NCI-H1105 (cell line): ENCODE results near the gene NMT1.
"Not testable (repeated sequence)": the region's sequence is repeated elsewhere in the genome, so short reads cannot be mapped to it uniquely, and the experiment has no call there.

Experiments used
- DNase-seq: peaks from one replicate; lab custom pipeline; 2025; lab: John Stamatoyannopoulos, UW

Gene NMT1

DNA sequence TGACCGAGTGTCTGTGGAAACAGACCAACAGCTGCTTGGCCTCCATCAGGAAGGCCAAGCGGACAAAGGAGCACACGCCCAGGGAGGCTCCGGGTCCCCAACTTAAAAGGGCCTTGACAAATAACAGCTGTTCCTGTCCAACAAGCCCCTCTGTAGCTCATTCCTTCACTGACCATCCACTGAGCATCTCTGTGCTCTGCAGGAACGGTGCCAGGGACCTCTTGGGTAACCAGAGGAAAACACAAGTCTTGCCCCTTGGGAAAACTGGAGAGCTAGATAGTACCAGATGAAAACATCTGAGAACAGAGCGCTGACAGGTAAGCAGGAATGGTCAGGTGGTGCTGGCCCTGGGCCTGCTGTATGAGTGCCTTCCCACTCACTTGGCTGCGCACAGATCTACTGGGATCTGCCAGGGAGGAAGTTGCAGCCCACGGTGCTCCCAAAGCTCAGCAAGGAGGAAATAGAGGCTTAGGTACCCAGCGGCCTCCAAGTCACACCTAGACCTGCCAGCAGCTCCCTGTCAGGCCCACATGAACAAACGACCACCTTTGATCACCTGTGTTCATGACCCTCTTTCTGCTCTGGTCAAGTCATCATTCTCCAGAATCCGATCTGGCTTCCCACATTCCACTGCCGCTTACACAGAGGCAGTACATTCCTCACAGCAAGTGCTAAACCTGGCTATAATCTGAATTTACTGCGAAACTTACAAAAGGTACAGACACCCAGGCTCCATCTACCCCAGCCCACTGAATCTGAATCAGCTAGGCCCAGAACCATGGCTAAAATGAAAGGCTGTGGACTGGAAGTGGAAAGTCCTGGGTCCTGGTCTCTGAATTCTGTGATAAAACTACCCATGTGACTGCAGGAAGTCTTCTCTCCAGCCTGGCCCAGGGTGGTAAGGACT lies 22.1 kb upstream of the NMT1 start:
- no peak for DNase-seq

DNA sequence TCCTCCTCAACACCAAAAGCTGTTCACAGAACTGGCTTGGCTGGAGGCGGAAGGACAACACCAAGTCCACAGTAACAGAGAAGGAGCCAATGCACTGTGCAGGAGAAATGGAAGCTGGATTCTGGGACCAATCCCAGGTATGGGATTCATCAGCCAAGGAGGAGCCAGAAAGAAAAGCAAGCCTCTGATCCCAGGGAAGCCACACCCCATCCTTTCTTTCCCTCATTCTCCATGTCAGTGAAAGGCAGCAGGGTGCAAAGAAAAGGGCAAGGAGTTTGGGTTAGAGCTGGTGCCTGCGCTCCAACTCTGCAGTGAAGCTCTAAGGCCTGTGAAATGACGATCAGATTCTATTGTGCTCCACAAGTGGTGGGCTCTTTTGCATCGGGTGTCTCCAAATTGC lies 20.7 kb upstream of the NMT1 start:
- DNase-seq, result no peak

DNA sequence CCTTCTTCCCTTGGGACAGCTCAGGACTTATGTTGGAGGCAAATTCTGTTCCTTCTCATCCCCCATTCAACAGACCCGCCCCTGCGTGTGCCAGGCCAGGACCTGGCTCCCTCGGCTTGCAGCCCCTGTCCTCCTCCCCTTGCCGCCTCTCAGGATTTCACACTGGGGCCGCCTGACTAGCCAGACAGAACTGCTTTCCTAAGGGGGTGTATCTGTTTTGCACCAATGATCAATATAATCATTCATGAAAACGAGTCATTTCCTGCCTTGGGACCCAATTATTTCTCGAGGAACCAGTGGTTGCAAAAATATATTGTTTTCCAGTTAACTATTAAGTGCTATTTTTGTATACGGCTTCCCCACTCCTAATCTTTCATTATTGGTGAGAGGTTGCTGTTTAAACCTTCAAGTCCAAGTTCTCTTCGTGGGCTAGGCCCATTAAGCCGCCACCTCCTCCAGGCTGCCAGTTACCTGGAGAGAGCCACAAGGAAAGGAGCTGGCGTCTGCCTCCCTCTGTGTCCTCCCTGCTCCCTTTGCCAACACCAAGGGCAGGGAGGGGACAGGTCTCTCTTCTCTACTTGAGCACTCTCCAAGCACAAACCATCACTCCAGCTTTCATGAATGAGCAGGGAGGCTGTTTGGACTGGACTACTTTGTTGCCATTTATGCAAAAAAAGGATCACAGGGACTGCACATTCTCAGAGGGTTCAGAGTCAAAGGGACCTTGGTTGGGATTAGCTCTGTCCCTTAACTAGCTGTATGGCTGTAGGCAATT lies 18.6 kb upstream of the NMT1 start:
- no peak for DNase-seq

DNA sequence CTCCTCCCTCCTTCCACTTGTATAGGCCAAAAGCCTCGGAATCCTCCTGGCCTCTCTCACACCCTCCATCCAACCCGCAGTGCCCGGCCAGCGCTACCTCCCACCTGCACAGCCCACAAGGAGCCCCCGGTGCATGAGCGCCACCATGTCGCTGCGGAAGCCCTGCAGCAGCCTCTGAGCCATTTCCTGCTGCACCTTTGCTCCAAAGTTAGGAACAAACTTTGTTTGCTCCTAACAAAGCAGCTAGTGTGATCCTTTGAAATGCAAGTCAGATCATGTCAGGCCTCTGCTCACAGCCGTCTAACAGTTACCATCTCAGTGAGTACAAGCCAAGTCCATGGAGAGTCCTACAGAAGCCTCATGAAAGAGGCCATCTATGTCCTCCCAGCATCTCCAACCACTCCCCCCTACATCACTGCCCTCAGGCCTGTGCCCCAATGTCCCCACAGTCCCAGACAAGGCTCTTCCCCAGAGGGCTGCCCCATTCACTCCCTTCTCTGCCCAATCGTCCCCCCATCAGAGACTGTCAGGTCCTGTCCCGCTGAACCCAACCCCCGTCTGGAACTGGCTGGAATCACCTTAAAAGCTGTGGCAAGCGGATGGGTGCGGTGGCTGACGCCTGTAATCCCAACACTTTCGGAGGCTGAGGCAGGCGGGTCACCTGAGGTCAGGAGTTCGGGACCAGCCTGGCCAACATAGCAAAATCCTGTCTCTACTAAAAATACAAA lies 17.1 kb upstream of the NMT1 start:
- DNase-seq, result no peak

DNA sequence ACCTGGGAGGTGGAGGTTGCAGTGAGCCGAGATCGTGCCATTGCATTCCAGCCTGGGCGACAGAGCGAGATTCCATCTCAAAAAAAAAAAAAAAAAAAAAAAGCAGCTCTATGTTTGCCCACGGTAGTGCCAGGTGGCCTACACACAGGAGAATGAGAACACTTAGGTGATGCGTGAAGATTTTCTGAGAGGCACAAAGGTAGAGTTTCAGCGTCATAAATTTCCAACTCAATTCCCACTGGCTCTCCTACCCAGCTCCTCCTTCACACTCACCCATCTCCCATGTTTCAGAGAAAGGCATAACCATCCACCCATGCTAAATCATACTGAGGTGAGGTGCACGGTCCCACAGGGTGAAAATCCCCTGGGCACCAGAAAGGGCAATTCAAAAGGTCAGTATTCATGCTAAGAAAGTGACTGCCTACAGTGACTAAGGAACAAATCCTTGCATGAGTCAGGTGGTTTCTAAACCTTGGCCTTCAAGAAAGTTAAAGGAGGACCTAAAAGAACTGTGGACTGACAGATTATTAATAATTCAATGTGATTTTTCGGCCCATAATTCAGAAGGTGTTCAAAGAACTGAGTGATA lies 14.5 kb upstream of the NMT1 start:
- no peak for DNase-seq

DNA sequence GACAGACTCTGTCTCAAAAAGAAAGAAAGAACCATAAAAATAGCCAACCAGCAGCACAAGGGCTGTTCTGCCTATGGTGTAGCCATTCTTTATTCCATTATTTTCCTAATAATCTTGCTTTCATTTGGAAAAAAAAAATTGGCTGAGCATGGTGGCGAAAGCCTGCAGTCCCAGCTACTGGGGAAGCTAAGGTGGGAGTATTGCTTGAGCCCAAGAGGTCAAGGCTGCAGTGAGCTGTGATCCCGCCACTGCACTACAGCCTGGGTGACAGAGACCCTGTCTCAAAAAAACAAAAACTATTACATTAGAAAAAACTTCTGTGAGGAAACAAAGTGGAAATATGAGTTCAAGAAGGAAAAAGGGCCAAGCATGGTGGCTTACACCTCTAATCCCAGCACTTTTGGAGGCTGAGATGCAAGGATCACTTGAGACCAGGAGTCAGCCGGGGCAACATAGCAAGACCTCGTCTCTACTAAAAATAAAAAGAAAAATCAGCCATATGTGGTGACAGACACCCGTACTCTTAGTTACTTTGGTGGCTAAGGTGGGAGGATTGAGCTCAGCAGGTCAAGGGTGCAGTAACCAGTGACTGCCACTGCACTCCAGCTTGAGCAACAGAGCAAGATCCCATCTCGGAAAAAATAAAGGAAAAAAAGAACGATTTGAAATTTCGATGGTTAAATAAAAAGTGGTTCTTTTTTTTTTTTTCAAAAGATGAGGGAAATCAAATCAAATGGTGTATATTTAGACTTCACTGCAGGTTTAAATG lies 12.1 kb upstream of the NMT1 start:
- no peak for DNase-seq

DNA sequence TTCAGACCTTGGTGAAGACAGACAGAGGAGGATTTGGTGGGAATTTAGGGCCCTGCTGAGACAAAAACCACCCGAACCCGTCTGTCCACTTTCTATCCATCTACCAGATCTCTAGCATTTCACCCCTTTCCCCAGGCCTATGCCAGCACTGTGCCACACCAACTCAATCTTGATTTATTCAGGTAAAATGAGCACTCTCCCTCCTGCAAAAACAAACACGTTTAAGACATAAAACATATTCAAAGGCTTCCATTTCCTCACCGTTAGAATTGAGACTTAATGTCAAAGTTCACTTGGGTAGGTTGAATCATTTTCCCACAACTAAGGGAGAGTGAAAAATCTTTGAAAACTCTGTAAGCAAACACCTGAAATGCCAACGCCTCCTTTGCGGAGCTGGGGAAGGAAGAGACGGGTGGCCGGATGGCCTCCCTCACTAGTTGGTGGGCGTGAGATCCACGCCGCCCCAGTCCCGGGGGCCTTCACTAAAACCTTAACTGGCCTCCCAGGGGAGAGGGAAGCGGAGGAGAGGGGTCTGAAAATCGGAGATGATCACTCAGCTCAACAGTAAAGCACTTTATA lies 10.5 kb upstream of the NMT1 start:
- no peak for DNase-seq

DNA sequence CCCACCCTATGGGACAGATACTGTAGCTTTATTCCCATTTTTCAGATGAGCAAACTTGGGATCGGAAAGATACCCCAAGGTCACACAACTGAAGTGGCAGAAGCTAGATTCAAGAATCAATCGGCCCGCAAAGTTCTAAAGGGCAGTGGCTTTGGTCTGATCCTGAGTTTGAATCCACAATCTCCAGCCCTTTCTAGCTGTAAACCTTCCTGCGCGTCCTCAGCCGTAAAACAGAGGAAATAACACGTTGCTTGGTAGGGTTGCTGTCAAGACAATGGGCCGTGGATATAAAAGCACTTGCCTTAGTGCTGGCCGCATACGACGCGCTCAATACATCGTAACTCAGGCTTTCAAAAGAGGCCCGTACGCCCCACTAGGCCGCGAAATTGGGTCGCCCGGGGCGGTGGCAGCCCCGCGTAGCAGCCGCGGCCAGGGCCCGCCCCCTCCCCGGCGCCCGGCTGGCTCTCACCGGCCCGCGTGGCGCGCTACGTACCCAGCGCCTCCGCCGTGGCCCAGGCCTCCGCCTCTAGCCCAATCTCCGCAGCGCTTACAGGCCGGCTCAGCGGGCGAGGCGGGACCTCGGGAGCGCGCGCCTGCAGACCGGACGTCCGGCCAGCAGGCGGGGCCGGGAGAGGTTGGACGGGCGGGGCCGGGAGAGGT lies 9.9 kb upstream of the NMT1 start, which contains the start of gene DCAKD:
DCAKD (minus strand) TSS at position 573 of the 660 bp plus-strand sequence. CDS start 16,747 bp downstream, outside the sequence.
- peak; percentile 91 for DNase-seq

DNA sequence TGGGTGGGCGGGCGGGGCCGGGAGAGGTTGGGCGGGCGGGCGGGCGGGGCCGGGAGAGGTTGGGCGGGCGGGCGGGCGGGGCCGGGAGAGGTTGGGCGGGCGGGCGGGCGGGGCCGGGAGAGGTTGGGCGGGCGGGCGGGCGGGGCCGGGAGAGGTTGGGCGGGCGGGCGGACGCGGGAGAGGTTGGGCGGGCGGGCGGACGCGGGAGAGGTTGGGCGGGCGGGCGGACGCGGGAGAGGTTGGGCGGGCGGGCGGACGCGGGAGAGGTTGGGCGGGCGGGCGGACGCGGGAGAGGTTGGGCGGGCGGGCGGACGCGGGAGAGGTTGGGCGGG lies 9.4 kb upstream of the NMT1 start:
- not testable (repeated sequence) for DNase-seq

DNA sequence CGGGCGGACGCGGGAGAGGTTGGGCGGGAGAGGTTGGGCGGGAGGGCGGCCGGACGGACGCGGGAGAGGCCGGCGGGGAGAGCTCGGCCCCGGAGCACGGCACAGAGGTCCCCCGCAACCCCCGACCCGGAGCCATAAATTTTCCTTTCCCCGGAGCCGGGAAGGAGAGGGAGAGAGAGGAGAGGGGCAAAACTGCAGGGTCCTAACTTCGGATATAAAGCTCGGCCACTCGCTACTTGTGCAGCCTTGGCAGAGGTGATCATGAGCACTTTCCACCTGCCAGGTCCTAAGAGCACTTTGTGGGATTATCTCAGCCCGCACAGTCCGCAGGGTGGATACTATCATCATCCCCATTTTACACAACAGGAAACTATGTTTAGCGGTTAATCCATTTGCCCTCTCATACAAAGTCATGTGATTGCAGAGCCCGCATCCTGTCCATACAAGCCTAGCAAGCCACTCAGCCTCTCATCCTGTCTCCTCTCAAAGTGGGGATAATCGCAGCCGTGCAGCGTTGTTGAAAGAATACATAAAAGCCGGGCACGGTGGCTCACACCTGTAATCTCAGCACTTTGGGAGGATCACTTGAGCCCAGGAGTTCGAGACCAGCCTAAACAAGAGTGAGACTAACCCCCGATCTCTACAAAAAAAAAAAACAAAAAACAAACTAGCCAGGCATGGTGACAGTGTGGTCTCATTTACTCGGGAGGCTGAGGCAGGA lies 8.9 kb upstream of the NMT1 start:
- DNase-seq, result peak; percentile 41

DNA sequence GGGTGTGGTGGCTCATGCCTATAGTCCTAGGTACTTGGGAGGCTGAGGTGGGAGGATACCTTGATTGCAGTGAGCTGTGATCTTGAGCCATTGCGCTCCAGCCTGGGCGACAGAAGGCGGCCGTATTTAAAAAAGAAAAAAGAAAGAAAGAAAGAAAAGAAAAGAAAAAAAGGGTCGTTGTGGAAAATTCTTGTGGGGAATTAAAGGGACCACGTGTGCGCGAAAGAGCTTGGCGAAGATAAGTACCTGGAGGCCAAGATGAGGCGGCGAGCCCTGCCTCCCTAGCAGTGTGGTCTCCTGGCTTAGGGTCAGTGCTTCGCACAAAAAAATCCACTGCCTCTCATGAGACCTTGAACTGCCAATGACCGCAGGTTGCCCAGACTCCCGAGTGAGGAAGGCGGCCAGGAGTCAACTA lies 728 bp upstream of the NMT1 start:
- no peak for DNase-seq

DNA sequence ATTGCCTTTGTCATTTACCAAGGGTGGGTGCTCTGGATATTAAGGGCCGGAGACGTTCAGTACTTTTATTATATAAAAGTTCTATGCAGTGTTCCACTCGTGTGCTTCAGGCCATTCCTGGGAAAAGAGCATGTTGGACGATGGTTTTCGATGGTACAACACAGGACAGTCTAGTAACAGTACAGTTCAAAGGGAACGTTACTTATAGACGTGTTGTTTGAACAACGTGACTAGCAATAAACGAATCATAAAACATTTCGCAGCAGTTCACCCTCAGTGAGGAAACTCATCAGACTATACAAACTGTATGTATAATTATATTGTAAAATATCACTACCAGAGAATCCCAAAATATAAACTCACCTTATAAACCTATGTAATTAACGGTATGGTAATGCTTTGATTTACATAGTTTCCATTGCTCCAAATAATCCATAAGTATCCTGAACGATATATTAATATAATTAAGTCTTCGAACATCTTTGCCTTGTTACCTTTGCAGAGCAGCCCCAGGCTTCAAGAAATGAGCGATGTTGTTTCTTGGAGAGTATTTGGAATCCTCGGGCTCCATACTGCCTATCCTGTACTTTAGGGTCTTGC lies 589 bp downstream of the NMT1 start:
- no peak for DNase-seq

DNA sequence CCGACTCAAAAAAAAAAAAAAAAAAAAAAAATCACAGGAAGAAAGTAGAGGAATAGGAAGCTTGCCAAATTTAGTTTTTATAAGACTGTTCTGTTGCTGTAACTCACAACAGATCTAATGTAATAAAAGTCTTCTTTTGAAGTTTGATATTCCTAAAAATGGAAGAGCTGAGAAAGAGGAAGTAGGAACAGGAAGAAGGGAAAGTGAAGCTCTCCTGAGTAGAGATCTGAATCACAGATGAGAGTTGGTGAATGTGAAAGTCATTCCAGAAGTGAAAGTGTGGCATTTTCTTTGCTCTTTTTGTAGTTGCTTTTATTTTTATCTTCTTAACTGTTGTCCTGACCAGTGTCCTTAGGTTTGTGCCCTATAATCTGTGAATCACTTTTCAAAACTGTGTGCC lies 2.1 kb downstream of the NMT1 start:
- DNase-seq, result no peak

DNA sequence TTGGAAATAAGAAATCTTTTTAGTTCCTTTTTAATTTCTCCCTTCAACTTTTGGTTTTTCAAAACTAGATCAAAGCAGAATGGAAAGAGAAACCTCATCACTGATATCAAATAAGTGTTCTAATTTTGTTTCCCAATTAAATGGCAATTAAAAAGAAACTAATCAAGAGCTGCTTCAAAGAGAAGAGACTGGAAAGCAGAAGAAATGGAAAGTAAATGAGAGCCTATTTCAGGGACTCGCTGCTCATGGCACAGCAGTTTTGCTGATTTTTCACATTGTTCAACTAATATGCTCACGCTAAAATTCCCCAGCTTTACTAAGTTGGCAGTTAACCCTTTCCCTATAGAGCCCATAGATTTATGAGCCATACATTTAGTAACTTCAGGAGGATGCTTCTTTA lies 6.5 kb downstream of the NMT1 start:
- DNase-seq, result no peak

DNA sequence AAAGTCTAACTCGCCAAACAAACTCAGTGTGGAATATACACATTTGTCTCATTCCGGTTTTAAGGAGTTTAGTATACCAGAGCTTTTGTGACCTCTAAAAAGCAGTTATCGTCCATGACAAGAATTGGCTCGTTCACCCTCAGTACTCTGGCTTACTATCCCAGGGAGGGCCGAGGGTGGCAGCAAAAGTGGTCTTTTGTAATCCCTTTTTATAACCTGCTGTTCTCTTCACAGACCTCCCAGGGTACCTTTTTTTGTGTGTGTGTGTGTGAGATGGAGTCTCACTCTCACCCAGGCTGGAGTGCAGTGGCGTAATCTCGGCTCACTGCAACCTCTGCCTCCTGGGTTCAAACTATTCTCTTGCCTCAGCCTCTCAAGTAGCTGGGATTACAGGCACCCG lies 8.9 kb downstream of the NMT1 start:
- DNase-seq, result no peak

DNA sequence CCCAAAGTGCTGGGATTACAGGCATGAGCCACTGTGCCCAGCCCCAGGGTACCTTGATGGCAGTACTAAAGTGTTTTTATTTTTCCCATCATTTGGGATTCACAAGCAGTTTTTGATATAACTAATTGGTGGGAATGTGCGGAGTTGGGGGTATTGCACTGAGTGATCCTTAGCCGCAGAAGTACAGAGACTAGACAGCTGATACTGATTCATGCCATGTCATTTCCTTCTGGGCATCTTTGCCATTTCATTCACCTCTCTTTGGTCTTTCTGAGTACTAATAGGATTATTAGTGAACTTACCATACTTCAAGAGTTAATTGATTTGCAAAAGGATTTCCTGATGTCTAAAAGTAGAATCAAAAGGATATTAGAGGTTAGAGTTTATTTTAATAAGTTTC lies 9.7 kb downstream of the NMT1 start:
- no peak for DNase-seq

DNA sequence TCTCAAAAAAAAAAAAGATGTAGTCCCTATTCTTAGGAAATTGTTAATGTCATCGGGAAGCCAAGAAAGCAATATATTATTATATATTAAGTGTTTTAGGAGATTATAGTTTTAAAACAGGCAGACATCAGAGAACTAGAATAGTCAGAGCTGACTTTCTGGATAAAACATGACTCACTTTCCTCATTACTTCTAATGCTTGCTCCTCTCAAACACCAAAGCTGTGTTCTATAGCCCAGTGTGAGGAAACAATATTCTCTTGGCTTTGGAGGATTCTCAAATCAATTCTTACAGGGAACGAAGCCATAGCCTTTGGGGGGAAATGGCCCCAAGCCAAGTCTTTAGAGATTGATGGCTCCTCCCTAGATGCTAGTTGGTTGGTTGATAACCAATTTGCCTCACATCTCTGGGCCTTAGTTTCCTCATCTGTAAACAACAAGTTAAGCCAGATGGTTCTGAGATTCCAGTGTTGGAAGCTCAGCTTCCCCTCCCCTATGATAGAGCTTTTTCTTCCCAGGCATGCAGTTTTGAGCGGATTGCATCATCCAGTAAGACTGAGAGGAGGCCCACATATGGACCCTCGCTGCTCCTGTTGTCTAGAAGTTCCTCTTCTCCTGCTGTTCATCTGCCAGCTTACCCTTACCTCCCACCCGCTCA lies 12.4 kb downstream of the NMT1 start:
- no peak for DNase-seq

DNA sequence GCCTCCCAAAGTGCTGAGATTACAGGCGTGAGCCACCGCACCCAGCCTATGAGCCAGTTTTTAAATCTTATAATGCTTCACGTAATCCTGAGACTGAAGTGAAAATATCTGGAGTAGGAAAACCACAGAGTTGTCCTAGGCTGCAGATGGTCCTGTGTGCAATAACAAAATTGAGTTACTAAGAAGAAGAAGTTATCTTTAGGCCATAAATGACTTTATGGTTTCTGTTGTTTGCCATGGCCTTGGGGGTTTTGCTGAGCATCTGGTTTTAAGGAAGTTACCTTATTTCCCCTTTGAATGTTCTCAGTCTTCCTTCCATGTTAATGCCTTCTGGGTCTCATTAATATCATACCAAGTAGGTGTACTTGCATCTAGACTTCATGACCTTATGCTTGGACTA lies 16.5 kb downstream of the NMT1 start:
- no peak for DNase-seq
